RPMI8226 (cell line): ENCODE data around the gene CPED1.
"Not testable (repeated sequence)": the region's sequence is repeated elsewhere in the genome, so short reads cannot be mapped to it uniquely, and the experiment has no call there.

ENCODE experiments used
- DNase-seq: peaks from one replicate; pipeline ENCODE4 v3.0.0-alpha.2; 2015

The CPED1 gene

DNA sequence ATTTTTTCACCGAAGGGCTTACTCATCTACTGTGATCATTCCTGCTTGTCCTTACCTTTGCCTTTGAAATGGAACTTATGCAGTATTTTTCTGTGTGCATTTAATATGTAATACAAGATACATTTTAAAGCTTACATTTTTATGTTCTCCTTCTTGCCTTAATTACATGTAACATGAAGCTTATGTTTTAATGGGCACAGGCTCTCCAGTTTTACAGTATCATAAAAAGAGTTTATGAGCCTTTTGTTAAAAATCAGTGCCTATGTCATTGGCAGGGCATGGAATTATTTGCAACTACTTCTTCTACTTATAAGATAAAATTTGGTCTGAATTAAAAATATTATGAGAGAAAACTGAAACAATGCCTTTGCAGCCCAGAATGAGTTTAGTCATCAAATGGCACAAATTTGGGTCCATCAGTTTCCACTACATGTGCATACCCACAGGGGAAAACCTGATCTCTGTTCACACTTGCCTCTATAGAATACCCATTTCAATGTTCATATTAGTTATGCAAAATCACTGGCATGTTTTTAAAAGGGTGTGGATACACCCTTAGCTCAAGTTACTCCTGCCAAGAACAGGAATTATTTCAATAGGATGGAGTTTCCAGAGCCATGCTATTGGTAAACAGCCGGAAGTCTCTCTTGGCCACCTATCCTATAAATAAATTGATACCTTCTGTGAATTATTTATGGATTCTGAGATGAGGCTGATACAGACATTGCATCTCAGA is 312.3 kb downstream of the CPED1 start:
- no peak for DNase-seq

DNA sequence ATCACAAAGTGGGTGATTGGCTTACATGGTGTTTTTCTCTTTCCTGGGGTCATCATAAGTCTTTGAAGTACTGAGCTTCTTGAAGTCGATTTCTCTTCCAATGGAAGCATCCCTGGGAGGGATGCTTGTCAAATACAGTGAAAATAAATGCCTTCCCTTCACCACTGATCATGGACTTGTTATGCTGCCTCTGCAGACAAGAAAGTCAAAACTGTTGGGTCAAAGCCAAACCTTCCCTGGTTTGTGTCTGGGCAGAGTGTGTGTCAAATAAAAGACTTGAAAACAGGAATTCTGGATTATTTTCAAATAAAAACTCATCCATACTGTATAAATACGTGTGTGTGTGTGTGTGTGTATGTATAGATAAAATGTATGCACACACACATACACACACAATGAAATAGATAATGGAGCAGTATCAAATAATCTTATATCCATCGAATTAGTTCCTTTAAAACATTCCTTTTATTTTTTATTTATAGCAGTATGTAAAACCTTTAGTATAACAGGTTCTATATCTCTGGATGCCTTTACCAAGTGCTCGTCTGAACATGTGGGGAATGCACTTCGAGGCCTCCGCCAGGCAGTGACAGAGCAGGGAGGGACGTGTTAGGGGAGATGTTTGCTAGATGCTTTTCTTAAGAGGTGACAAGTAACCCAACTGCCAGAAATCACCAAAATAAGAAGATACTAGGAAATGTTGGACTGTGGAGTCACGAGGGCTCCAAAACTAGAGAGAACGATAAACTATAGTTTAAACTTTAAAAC is 313.1 kb downstream of the CPED1 start:
- no peak for DNase-seq

DNA sequence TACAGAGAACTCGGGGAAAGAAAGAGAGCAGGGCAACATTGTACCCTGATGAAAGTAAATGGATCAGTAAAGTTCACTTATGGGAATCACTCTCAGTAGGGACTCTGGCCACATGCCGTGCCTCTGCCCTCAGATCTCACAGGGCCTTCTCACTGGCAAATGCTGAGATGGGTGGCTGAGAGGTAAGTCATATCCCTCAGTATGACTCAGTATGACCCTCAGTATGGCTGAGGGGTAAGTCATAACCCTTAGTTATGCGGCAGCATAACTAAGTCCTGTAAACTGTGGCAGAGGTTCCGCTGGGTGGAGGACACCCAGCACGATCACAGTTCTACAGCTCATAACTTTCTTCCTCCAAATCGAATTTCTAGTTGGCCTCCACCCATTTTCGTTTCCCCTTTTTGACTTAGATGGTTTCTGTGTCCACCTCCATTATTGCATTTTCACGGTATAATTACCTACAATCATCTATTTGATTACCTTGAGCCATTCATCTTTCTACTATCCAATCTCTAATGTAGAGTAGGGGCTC is 313.8 kb downstream of the CPED1 start:
- DNase-seq, result peak; percentile 58

DNA sequence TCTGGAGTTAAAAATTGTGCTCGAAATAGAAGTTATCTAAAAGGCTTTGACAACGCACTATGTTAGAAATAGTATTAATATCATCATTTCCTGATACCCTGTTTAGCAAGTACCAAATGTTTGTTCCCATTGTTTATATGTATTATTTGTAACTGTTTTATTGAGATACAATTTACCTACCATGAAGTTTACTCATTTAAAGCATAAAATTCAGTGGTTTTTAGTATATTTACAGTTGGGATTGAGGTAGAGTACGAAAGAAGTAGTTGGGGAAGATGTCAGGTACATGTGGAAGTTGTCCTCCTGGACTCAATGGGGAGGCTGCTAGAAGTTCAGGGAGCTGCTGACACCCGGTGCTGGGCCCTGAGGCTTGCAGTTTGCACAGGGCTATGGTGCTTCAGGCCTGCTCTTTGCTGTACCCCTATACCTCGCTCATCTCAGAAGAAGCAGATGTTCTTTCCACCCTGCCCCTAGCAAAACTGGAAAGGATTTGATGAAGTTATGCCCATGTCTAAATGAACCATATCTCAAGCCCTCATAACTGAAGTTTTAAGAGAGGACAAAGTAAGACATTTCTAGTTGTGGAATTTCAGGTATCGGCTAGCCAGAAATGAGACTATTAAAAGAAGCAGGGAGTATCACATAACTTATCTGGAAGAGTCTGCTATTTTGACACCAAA is 315.1 kb downstream of the CPED1 start:
- DNase-seq, result no peak

DNA sequence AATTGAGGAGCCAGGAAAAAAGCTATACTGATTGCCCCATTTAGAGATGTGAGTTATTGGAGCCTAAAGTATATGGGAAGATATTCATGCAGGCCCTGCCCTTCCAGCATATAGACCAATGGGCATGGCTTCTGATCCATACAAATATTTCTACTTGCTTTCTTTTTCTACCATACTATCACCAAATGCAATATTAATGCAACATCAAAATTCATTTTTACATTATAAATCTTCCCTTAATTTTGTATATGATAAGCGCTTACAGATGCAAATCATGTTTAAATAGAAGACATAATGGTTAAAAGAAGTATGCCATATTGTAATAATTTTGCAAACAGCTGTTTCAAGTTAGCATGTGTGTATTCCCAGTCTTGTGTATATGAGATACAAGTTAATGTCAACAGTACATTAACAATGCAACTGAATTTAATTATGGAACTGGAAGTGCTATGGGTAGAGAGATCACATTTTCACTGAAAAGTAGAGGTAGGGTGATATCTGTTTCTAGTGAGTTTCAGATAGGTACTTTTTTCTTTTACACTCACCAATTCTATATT is 315.7 kb downstream of the CPED1 start:
- DNase-seq, result no peak

DNA sequence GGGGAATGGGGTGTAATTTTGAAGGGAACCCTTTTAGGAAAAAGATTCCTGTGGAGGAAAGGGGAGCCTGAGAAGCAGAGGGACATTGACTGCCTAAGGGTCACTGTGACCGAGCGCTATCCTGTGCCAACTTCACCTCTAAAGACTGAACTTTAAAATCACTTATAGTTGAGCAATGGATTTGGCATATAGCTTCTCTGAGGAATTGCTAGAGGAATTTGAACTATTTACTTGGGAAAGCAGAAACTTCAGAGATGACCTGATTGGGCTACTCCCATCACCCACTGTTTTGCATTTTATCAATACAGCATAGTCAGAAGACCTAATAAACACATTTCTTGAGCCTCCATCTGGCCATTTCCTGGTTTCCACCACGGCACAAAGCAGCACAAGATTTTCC is 316.6 kb downstream of the CPED1 start:
- no peak for DNase-seq

DNA sequence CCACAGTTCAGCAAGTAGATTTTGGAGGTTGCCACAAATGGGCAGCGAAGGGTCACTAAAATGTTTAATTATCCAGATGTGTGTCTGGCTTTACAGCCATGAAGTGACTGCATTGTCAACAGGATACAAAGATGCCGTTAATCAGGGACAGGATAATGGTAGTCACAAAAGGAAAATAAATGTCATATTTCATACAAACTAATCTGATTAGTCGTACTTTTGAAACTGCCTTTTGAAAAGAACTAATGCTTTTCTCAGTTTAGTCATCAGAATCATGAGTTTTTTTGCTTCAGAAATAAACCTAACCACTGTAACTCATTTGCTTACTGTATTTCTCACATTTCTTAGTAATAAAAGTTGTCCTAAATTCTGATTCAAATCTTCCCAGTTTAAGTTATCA is 318.1 kb downstream of the CPED1 start:
- no peak for DNase-seq

DNA sequence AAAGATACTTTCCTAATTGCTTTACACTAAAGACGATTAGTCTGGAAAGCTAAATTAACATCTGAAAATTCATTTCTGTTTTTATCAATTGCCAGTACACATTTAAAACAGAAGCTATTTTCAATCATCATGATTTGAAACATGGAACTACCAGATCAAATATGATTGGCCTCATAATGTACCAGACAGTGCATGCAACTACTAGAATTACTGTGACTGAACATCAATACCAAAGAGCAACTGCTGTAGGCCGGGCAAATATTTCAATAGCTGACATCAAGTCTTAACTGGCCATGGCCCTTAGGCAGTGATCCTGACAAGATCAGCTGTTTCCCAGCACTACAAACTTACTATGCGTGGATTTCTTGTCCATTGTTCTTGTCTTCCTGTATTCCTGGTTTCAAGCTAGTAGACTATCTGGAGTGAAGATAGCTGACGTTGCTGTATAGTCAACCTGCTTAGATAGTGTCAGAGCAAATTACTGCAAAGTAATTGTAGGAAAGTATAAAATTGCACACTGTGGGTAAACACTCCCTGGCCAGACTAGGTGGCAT is 318.6 kb downstream of the CPED1 start:
- no peak for DNase-seq

DNA sequence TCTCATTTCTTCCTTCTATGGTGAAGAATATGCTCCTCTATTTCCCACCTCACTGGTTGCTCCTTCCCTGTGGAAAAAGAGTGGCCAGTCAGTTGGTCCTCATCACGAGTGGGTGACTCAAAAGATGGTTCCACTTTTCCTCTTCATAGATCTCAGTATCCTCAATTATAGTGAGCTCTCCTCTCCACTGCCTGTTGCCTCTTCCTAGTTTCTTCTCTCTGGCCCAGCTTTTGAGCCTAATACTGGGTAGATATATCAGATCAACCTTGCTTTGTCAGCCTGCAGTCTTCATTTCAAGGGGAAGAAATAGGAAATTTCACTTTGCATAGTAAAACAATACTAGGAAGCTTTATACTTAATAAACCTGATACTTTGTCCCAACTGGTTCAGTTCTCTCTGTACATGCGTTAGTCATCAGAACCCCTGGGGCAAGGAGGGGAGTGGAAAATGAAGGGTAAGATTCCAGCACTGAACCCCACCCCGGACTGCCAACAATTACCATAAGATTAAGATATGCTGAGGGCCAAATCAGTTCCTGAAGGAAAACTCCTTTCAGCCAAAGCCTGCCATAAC is 324.8 kb downstream of the CPED1 start:
- no peak for DNase-seq

DNA sequence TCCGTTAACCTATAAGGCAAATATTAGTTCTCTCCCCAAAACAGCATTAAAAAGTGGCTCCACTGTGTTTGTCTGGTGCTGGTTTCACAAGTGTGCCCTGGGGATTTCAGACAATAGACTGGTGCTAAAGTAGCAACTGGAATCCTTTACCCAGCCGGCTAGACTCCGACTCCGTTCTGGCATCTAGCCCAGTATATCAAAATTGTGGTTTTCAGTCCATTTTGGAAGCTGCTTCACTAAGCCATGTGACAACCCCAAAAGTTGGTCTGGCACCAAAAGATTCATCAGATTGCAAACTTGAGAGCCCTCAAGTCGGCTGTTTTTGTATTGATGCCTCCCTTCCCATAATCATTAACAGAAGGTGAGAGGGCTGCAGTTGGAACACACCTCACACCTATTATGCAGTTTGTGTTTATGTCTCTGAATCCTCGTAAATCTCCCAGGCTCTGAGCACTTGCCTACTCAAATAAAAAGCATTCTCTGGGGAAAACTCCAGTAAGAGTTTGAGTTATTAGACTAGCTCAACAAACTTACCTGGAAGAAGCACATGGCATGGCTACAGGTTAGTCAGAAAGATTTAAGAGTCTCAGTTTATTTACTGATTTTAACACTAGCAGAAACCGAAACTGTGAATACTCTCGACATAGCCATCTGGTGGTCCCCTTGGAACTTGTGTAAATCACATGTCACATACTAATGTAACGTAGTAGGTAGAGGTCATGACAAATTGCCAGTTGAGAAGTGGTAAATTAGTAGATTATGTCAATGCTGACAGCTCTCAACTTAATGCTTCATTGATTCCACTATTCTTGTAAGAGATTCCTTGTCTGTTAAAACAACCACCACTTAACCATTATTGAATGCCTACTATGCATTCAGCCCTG is 325.5 kb downstream of the CPED1 start:
- DNase-seq, result peak; percentile 96

DNA sequence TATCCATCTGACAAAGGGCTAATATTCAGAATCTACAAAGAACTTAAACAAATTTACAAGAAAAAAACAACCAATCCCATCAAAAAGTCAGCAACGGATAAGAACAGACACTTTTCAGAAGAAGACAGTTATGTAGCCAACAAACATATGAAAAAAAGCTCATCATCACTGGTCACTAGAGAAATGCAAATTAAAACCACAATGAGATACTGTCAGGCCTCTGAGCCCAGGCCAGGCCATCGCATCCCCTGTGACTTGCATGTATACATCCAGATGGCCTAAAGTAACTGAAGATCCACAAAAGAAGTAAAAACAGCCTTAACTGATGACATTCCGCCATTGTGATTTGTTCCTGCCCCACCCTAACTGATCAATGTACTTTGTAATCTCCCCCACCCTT is 326.7 kb downstream of the CPED1 start:
- not testable (repeated sequence) for DNase-seq

DNA sequence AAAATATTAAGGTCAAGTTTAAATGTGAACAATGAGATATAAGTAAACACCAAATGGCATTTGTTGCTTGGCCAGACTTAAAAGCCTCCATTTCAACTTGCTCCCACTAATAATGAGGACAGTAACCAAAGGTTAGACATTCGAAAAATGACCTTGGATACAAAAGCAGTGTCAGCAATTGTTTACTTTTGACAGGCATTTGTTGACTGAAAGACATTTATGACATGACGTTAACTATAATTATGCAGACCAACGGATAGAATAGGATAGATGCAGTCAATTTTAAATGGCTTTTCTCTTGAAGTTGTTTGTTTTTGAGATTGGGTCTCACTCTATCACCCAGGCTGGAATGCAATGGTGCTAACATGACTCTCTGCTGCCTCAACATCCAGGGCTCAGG is 333.9 kb downstream of the CPED1 start:
- DNase-seq, result no peak

DNA sequence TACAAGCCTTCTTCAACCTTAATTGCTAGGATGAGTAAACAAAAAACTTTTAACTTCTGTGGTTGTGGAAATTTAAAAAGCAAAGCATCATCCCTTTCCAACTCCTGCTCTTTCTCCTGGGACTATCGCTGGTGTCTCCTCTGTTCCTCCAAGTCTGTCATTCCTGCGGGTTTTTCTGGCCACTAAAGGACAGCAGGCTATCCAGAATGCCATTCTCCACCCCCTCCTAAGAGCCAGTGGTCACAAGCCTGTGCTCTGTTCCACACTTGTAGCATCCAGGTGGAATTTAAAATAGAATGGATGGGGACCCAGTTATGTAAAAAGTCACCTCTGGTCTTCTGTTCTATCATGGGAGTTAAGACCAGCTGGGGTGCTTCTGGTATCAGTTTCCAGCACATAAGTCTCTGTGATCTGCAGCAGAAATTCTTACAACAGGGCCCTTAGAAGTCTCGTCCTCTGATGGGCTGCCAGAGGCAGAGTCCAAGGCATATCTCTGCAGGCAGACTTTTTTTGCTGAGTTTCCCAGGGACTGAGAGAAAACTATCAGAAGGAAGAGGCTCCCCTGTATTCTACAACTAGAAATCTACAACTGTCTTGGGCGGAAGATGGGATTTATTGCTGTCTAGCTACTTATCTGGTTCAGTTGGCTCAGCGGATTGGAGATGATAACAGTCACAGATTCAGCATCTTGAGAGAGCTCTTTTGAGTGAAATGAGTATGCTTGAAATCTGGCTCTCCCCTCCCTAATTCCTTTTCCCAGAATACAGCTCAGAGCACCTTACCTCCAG is 335.2 kb downstream of the CPED1 start:
- DNase-seq, result no peak

DNA sequence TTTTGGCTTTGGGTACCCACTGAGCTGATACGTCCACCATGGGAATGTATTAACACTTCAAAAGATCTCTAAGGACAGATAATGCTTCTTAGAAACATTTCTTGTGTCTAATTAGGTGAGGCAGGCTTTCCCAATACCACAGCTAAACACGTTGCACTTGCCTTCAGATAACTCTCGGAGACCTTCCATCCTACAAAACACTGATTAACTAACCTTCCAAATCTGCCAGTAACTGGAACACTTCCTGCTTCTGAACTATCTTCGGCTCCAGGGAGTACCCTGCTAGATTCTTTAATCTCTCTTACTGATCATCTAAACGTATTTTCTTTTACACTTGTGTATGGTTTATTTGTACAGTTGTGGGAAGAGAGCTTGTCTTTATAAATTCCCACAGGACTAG is 339.2 kb downstream of the CPED1 start:
- no peak for DNase-seq

DNA sequence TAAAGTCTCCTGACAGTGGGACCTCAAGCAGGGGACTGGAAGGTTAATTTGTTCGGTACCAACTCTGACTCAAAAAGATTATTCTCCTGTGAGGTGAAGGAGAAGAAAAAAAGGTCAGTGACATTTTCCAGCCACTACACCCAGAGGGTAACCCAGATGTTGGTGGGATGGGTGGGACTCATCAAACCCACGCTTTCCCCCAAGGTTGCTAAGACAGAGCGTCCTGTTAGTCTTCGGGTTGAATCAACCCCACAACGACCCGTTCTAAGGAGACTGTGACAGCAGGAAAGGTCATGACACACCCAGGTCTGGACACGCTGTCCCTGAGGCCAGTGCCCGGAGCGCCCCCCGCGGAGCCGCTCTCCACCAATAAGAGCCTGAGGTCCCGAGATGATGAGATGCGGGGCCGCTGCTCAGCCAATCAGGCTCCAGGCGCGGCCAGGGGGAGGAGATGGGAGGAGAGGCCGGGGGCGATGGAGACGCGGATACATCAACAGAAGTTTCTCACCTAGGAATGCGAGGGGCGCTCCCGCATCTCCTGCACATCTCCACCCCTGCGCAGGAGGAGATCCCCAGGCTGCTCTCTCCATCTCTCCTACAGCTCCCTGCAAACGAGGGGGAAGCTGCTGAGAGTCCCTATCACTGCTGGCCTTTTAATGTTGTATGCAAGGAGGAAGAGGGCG is 340.1 kb downstream of the CPED1 start, which contains the start of gene WNT16:
TSS of gene WNT16 (plus strand) at position 493 of the 683 bp plus-strand sequence. CDS start 293 bp downstream, outside the sequence.
- DNase-seq, result no peak

DNA sequence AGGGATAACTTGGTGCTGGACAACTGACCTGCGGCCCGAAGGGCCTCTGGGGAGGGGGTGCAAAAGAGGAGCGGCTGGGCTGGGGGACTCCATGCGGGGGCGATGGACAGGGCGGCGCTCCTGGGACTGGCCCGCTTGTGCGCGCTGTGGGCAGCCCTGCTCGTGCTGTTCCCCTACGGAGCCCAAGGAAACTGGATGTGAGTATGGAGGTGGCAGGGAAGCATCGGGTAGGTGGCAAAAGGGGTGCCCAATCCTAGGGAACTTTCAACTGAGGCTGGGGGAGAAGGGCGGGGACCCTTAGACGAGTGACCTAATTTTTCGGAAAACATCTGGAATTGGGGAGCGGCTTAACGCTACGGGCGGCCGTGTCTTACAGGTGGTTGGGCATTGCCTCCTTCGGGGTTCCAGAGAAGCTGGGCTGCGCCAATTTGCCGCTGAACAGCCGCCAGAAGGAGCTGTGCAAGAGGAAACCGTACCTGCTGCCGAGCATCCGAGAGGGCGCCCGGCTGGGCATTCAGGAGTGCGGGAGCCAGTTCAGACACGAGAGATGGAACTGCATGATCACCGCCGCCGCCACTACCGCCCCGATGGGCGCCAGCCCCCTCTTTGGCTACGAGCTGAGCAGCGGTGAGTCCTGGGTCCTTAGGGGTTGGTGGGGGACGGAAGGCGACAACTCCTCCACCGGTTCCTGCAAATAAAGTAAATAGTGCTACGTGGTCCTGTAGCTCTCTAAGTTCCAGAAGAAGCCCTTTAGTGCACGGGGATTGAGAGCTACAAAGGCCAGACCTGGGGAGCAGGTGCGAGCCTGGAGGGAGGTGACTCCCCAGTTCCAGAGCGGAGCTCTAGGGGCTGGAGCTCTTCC is 340.9 kb downstream of the CPED1 start:
- peak; percentile 87 for DNase-seq

DNA sequence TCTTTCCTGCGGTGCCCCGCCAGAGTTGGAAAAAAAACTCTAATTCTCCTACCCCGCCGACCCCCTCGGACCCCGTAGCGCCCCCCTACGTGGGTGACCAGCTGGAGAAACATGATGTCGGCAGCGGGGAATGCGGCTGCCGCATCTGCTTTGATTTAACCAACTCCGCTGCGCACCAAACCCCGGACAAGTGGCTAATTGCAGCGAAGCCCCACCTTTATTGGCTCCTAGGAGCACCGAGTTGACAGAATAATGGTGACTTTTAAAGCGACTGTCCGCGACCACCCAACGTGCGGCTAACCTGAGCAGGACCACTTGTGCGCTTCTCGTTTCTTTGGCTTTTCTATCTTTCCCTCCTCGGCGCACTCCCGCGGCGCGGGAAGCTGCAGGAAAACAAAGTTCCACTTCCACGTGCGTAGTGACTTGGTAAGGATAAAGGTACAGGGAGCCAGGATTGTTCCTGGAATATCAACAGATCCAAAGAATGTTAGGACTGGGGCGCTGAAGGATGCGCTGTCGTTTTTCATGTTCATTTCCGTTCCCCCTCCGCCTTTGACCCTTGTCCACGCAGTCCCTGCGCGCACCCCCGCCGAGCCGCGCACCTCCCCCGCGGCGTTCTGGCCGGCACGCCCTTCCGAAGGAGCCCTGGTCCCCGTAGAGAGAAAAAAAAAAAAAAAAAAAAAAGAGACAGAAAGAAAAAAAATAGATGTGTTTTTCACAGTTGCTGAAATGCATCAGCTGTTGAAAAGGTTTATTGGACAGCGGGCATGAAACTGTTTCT is 341.7 kb downstream of the CPED1 start:
- peak; percentile 47 for DNase-seq

DNA sequence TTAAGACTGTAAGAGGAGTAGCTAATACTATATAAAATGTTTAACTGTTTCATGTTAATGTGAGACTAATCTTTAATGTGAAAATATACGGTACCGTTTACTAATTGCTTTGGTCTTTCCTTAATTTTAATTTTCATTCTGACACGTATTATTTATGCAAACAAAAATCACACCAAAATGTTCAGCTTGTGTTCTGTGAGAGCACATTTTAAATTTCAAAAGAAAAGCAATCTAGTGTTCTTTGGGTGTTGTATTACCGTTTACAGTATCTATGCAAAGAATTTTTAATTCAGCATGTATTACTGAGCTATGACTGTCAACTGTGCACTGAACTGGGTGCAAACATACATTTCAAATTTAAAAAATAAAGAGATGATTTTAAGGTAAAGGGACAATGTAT is 342.5 kb downstream of the CPED1 start:
- DNase-seq, result no peak
